ENCODE results near the gene FHOD1. TPM values are rescaled to one million over a fixed set of nuclear protein-coding genes. Genes with fewer than 3 reads are reported as not detected.

Gene FHOD1
- total and polyA plus RNA-seq, 2 donors (not counting 1 experiment from before 2014, with no cell fraction given), result 46.3 to 46.9 TPM

GRCh38 chr16:67184995-67185650, 62.2 kb downstream of the FHOD1 start:
- TF ChIP-seq EZH2 (IDR thresholded peaks at IDR 0.05; ENCODE audit: borderline replicate concordance, insufficient read depth, low read depth, low read length, poor library complexity, severe bottlenecking), result no peak
- peak; percentile 85 for TF ChIP-seq CTCF (IDR thresholded peaks at IDR 0.05)
- ATAC-seq (ENCODE audit: low read depth) (peak; percentile 9), DNase-seq (peak; percentile 87)
- Mint-ChIP-seq H3K27ac (peak overlapping the region; percentile 82), H3K27me3 (peaks cover 11% of the 10 kb centered on the region), H3K9me3 (ENCODE audit: insufficient read depth) (no peaks in the 10 kb centered on the region), H3K4me1 (peaks cover 13% of the 10 kb centered on the region), H3K4me3 (peak overlapping the region; percentile 93)
- no peak overlapping the region for H3K9ac ChIP-seq (ENCODE audit: low read length)
- peak overlapping the region; percentile 99 for H3K4me2 ChIP-seq (replicated peaks; ENCODE audit: low read depth, low read length, poor library complexity, severe bottlenecking)
- H4K20me1 ChIP-seq (ENCODE audit: control insufficient read depth, insufficient read depth, low read length, poor library complexity, severe bottlenecking), result no peaks in the 10 kb centered on the region
- H3K4me1 ChIP-seq (ENCODE audit: control insufficient read depth in 2 of 2, insufficient read depth in 2 of 2, low read length in 2 of 2), result peaks cover 20 to 22% of the 10 kb centered on the region in 2 donors
- CTCF ChIA-PET, result interaction anchor here (0.7 to 2.5 kb wide), 27 partner anchors 8 to 296 kb away, joined by 3 to 27 read pairs (median 5); partner anchors contain the start of genes ATP6V0D1, FBXL8, FHOD1 and NOL3
- H3K36me3 ChIP-seq (replicated peaks in 1 of 2; ENCODE audit: control extremely low read depth in 1 of 2, control insufficient read depth in 1 of 2, extremely low read depth in 1 of 2, insufficient read depth in 2 of 2, low read length in 1 of 2), result no peaks in the 10 kb centered on the region
- POLR2A ChIA-PET, result interaction anchor here (0.6 kb wide), 1 partner anchor 56 kb away, joined by 3 read pairs; no protein-coding TSS in a partner anchor
- H2AFZ ChIP-seq (ENCODE audit: insufficient read depth, low read depth, low read length, poor library complexity, severe bottlenecking), result peak overlapping the region; percentile 88
- no peak overlapping the region for H3K27ac ChIP-seq (ENCODE audit: low read length in 2 of 2)
- H3K79me2 ChIP-seq (ENCODE audit: control insufficient read depth, insufficient read depth, low read length), result no peaks in the 10 kb centered on the region
- intact Hi-C loops (cut with micrococcal nuclease), result loop anchor here (1.0 to 2.0 kb wide), 4 partner anchors 62 to 238 kb away; partner anchors contain the start of genes FHOD1 and PHAF1
- H3K27me3 ChIP-seq (replicated peaks in 1 of 4; ENCODE audit: control extremely low read depth in 1 of 4, control insufficient read depth in 3 of 4, insufficient read depth in 4 of 4, low read length in 3 of 4), result peaks cover 0 to 31% (median 6%) of the 10 kb centered on the region in 4 experiments
- H3K4me3 ChIP-seq (ENCODE audit: control extremely low read depth in 1 of 5, extremely low read depth in 1 of 5, insufficient read depth in 1 of 5, low read depth in 2 of 5, low read length in 4 of 5), result peak overlapping the region in 2 of 5 experiments; percentile 69 to 95
- peaks cover 0 to 3% (median 0%) of the 10 kb centered on the region in 3 donors for H3K9me3 ChIP-seq (ENCODE audit: control extremely low read depth in 1 of 3, control insufficient read depth in 2 of 3, insufficient read depth in 1 of 3, low read length in 2 of 3)
- WGBS (ENCODE audit: insufficient coverage), result 20% methylated on average over 43 of the region's 43 CpGs

Data from B cell (primary cell).